Loucy (cell line): ENCODE results near the gene TP53AIP1.
A peak's percentile ranks its signal among the peaks of the same experiment; 100 is the strongest.

Experiments used
- H2AFZ ChIP-seq: fragments of 200-600 bp; sonication (generic); 2 replicates; pipeline ENCODE4 v1.6.0; 2016; ENCODE audit warnings: antibody characterized with exemption, mild to moderate bottlenecking, low read length, moderate library complexity
- H3F3A ChIP-seq: fragments of 200-600 bp; 2 replicates; pipeline ENCODE4 v1.6.0; 2016; ENCODE audit warnings: antibody characterized with exemption, low read depth, mild to moderate bottlenecking
- H3K27me3 ChIP-seq: fragments of 200-600 bp; sonication (generic); 2 replicates; pipeline ENCODE4 v1.6.1; 2014; ENCODE audit warnings: low read length, mild to moderate bottlenecking; ENCODE audit not compliant: insufficient read depth, poor library complexity, severe bottlenecking
- H3K36me3 ChIP-seq: fragments of 200-600 bp; sonication (generic); 2 replicates; pipeline ENCODE4 v1.6.1; 2016; ENCODE audit warnings: low read length; ENCODE audit not compliant: insufficient read depth
- H3K4me1 ChIP-seq: fragments of 200-600 bp; sonication (generic); 2 replicates; pipeline ENCODE4 v1.5.1; 2014; ENCODE audit warnings: low read length, mild to moderate bottlenecking; ENCODE audit not compliant: insufficient read depth, poor library complexity, severe bottlenecking
- H3K4me2 ChIP-seq: fragments of 200-600 bp; sonication (generic); 2 replicates; pipeline ENCODE4 v1.6.0; 2014; ENCODE audit warnings: antibody characterized with exemption, low read length, low read depth, mild to moderate bottlenecking; ENCODE audit not compliant: poor library complexity, severe bottlenecking
- H3K4me3 ChIP-seq: fragments of 200-600 bp; sonication (generic); 2 replicates; pipeline ENCODE4 v1.5.1; 2014; ENCODE audit warnings: low read length, mild to moderate bottlenecking, mixed read lengths; ENCODE audit not compliant: poor library complexity, severe bottlenecking
- H3K79me2 ChIP-seq: fragments of 200-600 bp; sonication (generic); 2 replicates; pipeline ENCODE4 v1.6.1; 2014; ENCODE audit warnings: low read length; ENCODE audit not compliant: insufficient read depth
- H3K9ac ChIP-seq: fragments of 200-600 bp; sonication (generic); 2 replicates; pipeline ENCODE4 v1.6.0; 2014; ENCODE audit warnings: mild to moderate bottlenecking, low read depth, low read length, moderate library complexity; ENCODE audit not compliant: poor library complexity, severe bottlenecking
- H3K9me2 ChIP-seq: fragments of 200-600 bp; sonication (generic); replicated peaks from 2 replicates; pipeline ENCODE4 v1.6.1; 2016; ENCODE audit warnings: low read depth, low read length, mixed read lengths
- H3K9me3 ChIP-seq: fragments of 200-600 bp; sonication (generic); 2 replicates; pipeline ENCODE4 v1.6.1; 2014; ENCODE audit warnings: mild to moderate bottlenecking, antibody characterized with exemption, low read length, low read depth; ENCODE audit not compliant: insufficient read depth
- H4K20me1 ChIP-seq: fragments of 200-600 bp; sonication (generic); 2 replicates; pipeline ENCODE4 v1.6.0; 2014; ENCODE audit warnings: antibody characterized with exemption, low read length, mild to moderate bottlenecking; ENCODE audit not compliant: insufficient read depth, poor library complexity, severe bottlenecking
- CTCF ChIP-seq: fragments of 200-600 bp; sonication (generic); conservative IDR thresholded peaks from 2 replicates; pipeline ENCODE4 v1.5.1; 2014; ENCODE audit warnings: mild to moderate bottlenecking, antibody characterized with exemption, low read length
- EZH2phosphoT487 ChIP-seq: fragments of 200-600 bp; IDR thresholded peaks from 2 replicates; pipeline ENCODE4 v1.6.1; 2018; ENCODE audit warnings: antibody characterized with exemption, mild to moderate bottlenecking, moderate library complexity, borderline replicate concordance

The TP53AIP1 gene

DNA sequence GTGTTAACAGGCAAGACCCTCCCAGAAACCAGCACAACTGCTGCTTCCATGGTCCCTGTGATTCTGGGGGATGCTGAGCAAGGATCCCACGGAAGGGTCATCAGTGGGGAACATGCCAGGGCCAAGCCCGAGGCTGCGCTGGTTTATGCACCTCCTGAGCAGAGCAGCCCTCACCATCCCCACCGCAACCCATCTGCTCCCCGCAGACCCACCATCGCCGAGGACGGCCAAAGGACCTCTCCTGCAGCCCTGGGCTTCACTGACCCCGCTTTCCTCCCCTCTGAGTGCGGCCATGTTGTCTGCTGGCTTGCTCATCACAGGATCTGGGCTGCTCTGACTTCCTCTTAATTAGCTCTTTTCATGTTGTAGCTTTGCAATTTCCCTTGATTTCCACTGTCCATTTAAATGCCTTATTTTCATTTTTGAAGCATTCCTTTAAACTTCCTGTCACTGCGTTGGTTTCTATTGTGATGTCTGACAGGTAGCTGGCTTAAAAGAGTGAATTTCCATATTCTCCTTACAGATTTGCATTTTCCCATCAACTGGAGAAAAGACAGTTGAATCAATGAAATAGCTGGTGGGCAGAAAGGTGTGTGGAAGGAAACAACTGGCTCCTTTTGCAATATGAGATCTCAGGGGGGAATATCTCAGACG lies 14.9 kb downstream of the TP53AIP1 start:
- Histone ChIP-seq H3K9me3 (no peaks in the 10 kb centered on the region), H3K9me2 (no peaks in the 10 kb centered on the region), H3K79me2 (no peaks in the 10 kb centered on the region), H3K27me3 (no peaks in the 10 kb centered on the region), H3K4me2 (no peak overlapping the region), H3K4me3 (no peak overlapping the region), H3K36me3 (no peaks in the 10 kb centered on the region), H3K4me1 (no peaks in the 10 kb centered on the region), H3K9ac (no peak overlapping the region), H3F3A (no peaks in the 10 kb centered on the region), H4K20me1 (no peaks in the 10 kb centered on the region), H2AFZ (peak overlapping the region; percentile 42; the same call in 1 of the 2 replicates)
- TF ChIP-seq CTCF (no peak), EZH2phosphoT487 (no peak)

DNA sequence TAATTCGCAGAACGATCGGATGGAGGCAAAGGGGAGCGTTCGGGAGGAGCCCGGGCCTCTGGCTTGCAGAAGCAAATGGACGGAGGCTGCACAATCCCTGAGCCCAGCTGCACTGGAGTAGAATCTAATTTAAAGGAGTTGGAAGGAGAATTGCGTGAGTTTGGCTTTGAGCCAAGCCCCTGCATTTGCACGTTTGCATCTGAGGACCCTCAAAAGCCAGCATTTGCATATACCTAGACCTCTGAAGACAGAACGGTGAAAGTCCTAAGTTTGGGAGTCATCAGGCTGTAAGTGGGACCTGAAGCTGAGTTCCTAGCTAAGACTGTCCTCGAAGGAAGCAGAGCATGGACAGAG lies 15.6 kb downstream of the TP53AIP1 start:
- Histone ChIP-seq H3F3A (no peaks in the 10 kb centered on the region), H3K9ac (no peak overlapping the region), H2AFZ (no peak overlapping the region), H3K9me3 (no peaks in the 10 kb centered on the region), H3K9me2 (no peaks in the 10 kb centered on the region), H4K20me1 (no peaks in the 10 kb centered on the region), H3K27me3 (no peaks in the 10 kb centered on the region), H3K79me2 (no peaks in the 10 kb centered on the region), H3K4me3 (no peak overlapping the region), H3K36me3 (no peaks in the 10 kb centered on the region), H3K4me1 (no peaks in the 10 kb centered on the region), H3K4me2 (no peak overlapping the region)
- no peak for TF ChIP-seq CTCF
- TF ChIP-seq EZH2phosphoT487, result no peak

DNA sequence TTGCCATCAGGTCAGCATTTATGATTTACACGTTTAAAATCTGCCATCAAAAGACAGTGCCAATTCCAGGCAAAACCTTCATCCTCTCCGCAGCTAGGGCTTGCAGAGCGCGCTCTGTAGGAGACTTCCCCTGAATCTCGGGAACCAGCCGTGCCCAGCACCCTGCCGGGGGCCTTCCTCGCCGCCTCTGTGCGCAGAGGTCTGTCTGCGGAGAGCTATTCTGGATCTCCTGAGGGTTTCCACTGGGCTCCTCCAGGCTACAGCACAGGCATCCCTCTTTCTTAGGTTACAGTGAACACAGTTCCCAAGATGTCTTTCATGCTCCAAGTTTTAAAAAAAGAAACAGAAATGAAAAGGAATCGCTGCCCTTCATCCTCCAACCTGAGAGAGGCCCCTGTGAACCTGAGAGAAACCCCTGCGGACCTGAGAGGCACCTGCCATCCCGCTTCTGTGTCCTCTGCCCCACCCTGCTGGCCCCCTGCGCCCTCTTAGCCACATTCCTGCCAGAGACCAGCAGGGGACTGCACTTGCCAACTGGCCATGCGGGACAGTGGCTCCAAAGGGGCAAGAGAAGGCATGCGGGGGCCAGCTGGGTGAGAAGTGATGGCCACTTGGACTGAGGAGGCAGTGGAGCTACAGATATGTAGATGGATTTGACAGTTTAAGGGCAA lies 16.1 kb downstream of the TP53AIP1 start:
- no peaks in the 10 kb centered on the region for H3K27me3 ChIP-seq
- H3K9me3 ChIP-seq, result no peaks in the 10 kb centered on the region
- no peaks in the 10 kb centered on the region for H4K20me1 ChIP-seq
- no peak for TF ChIP-seq CTCF
- no peak for TF ChIP-seq EZH2phosphoT487
- H3F3A ChIP-seq, result no peaks in the 10 kb centered on the region
- no peak overlapping the region for H3K4me2 ChIP-seq
- no peak overlapping the region for H3K4me3 ChIP-seq
- no peaks in the 10 kb centered on the region for H3K9me2 ChIP-seq
- H3K79me2 ChIP-seq, result no peaks in the 10 kb centered on the region
- no peaks in the 10 kb centered on the region for H3K4me1 ChIP-seq
- H3K9ac ChIP-seq, result no peak overlapping the region
- no peak overlapping the region for H2AFZ ChIP-seq
- H3K36me3 ChIP-seq, result no peaks in the 10 kb centered on the region
